ENCODE data around the gene KIAA0753. TPM values are rescaled to one million over a fixed set of nuclear protein-coding genes. Genes with fewer than 3 reads are reported as not detected.

KIAA0753 gene
- total RNA-seq, 1 experiment from 2014 or later, result 18.3 TPM

DNA sequence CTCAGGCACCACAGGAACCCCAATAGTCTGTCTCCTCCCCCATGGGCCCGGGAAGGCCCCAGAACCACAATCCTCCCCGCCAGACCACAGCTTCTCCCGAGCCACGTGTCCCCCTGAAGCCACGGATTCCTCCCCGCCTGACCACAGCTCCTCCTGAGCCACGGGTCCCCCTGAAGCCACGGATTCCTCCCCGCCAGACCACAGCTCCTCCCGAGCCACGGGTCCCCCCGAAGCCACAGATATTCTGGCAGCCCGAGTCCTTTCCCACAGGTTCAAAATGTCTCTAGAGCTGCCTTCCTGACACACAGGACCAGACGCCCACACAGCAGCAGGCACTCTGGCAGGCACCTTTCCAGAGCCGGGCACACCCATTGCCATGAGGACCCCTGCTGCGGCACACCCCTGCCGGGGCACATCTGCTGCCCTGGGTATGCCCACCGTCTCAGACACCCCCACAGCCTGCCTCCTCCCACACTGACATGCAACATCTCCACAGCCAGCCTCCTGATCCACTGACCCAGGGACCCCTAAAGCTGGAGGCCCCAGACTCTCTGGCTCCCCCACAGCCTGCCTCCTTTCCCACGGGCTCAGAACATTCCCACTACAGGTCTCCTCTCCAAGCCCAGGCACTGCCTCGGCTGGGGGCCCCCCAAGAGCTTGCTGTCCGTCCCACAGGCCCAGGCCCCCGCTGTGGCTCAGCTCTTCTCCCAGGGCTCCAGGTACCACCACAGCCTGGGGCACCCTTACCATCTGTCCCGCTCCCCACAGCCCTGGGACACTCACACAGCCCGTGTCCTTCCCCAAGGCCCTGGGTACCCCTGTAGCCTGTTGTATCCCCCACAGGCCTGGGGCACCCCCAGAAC, 2.2 kb downstream of the KIAA0753 start:
- Histone ChIP-seq H3K9ac (ENCODE audit: low read length) (no peak overlapping the region), H3K4me3 (replicated peaks in 1 of 2; ENCODE audit: low read depth in 1 of 2, low read length in 2 of 2) (no peak overlapping the region; a peak in 1 of 4 replicates), H3K9me2 (ENCODE audit: insufficient read depth) (no peaks in the 10 kb centered on the region), H3K4me2 (ENCODE audit: low read length) (peak overlapping the region; percentile 85), H3K36me3 (ENCODE audit: control insufficient read depth in 1 of 2, insufficient read depth in 2 of 2, low read length in 2 of 2) (peaks cover 11 to 21% of the 10 kb centered on the region in 2 experiments; a peak in 3 of 4 replicates), H3K27ac (ENCODE audit: low read depth, low read length) (peak overlapping the region; percentile 94; the same call in 1 of the 2 replicates), H3K9me3 (ENCODE audit: control insufficient read depth in 1 of 2, insufficient read depth in 1 of 2, low read depth in 1 of 2, low read length in 2 of 2) (no peaks in the 10 kb centered on the region), H3K4me1 (ENCODE audit: control insufficient read depth in 1 of 2, insufficient read depth in 2 of 2, low read length in 2 of 2) (peaks cover 13 to 25% of the 10 kb centered on the region in 2 experiments; a peak in 3 of 4 replicates), H2AFZ (ENCODE audit: low read depth, low read length, poor library complexity, severe bottlenecking) (no peak overlapping the region), H4K20me1 (ENCODE audit: insufficient read depth) (no peaks in the 10 kb centered on the region), H3K27me3 (ENCODE audit: insufficient read depth, low read length) (no peaks in the 10 kb centered on the region), H3K79me2 (ENCODE audit: insufficient read depth, low read length) (peaks cover 41% of the 10 kb centered on the region)
- BruUV-seq (replicated peaks), result no TSS peak
- RAD21 ChIA-PET (ENCODE audit: low non-redundant PET in 1 of 2, low total read pairs in 2 of 2, uncharacterized antibody in 2 of 2, unreplicated experiment in 2 of 2), result no interaction called here
- CTCF ChIA-PET, result no interaction called here
- ATAC-seq, result no peak
- DNase-seq (ENCODE audit: low read depth, low spot score), result no peak
- TF ChIP-seq SIN3A (IDR thresholded peaks at IDR 0.05; ENCODE audit: low read depth), result no peak
- TF ChIP-seq CEBPB (IDR thresholded peaks at IDR 0.05; ENCODE audit: low read depth), result no peak
- no peak for TF ChIP-seq POLR2AphosphoS5 (IDR thresholded peaks at IDR 0.05; ENCODE audit: low read depth, low read length)
- no peak for TF ChIP-seq CTCF (IDR thresholded peaks at IDR 0.05 in 2 of 3, conservative IDR thresholded peaks at IDR 0.05 in 1 of 3; ENCODE audit: borderline replicate concordance in 1 of 3, insufficient read depth in 1 of 3, low read depth in 2 of 3, low read length in 2 of 3)
- no peak for TF ChIP-seq JUND (IDR thresholded peaks at IDR 0.05)
- TF ChIP-seq EZH2phosphoT487 (IDR thresholded peaks at IDR 0.05; ENCODE audit: borderline replicate concordance), result no peak
- TF ChIP-seq TCF7L2 (IDR thresholded peaks at IDR 0.05; ENCODE audit: borderline replicate concordance, extremely low read depth, insufficient read depth, insufficient read length), result no peak
- TF ChIP-seq ZNF274 (IDR thresholded peaks at IDR 0.05; ENCODE audit: low read depth, low read length), result no peak
- TF ChIP-seq ZFX (IDR thresholded peaks at IDR 0.05), result no peak
- TF ChIP-seq, protein P1, sequence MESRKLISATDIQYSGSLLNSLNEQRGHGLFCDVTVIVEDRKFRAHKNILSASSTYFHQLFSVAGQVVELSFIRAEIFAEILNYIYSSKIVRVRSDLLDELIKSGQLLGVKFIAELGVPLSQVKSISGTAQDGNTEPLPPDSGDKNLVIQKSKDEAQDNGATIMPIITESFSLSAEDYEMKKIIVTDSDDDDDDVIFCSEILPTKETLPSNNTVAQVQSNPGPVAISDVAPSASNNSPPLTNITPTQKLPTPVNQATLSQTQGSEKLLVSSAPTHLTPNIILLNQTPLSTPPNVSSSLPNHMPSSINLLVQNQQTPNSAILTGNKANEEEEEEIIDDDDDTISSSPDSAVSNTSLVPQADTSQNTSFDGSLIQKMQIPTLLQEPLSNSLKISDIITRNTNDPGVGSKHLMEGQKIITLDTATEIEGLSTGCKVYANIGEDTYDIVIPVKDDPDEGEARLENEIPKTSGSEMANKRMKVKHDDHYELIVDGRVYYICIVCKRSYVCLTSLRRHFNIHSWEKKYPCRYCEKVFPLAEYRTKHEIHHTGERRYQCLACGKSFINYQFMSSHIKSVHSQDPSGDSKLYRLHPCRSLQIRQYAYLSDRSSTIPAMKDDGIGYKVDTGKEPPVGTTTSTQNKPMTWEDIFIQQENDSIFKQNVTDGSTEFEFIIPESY (IDR thresholded peaks at IDR 0.05; ENCODE audit: extremely low read depth, insufficient replicate concordance, low read length), result no peak
- TF ChIP-seq SP1 (IDR thresholded peaks at IDR 0.05; ENCODE audit: low read depth), result no peak
- TF ChIP-seq RAD21 (IDR thresholded peaks at IDR 0.05; ENCODE audit: low read depth), result no peak
- no peak for TF ChIP-seq CBX3 (IDR thresholded peaks at IDR 0.05; ENCODE audit: low read depth)
- TF ChIP-seq EGR1 (IDR thresholded peaks at IDR 0.05; ENCODE audit: low read depth), result no peak
- no peak for TF ChIP-seq FOSL1 (IDR thresholded peaks at IDR 0.05; ENCODE audit: low read depth)
- TF ChIP-seq, protein P2, sequence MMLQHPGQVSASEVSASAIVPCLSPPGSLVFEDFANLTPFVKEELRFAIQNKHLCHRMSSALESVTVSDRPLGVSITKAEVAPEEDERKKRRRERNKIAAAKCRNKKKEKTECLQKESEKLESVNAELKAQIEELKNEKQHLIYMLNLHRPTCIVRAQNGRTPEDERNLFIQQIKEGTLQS (IDR thresholded peaks at IDR 0.05), result no peak
- TF ChIP-seq ELF1 (IDR thresholded peaks at IDR 0.05; ENCODE audit: borderline replicate concordance, low read depth), result no peak
- POLR2A ChIA-PET, result no interaction called here
- intact Hi-C loops (cut with micrococcal nuclease), result no loop called here
